ENCODE measurements around the gene LRRC3. TPM values are rescaled to one million over a fixed set of nuclear protein-coding genes. Genes with fewer than 3 reads are reported as not detected.

The LRRC3 gene
- total RNA-seq, 4 donors from 2014 or later, result 0.57 to 2.9 (median 1.1) TPM

GRCh38 chr21:44439211-44439600 lies 16.1 kb upstream of the LRRC3 start:
- 58 to 64% methylated on average over 6 to 7 of the region's 11 CpGs for WGBS, 2 donors
- DNase-seq, result no peak
- Histone ChIP-seq H3K27me3 (peaks cover 0 to 43% (median 0%) of the 10 kb centered on the region in 4 donors), H3K9me3 (no peaks in the 10 kb centered on the region), H3K27ac (no peak overlapping the region), H3K36me3 (no peaks in the 10 kb centered on the region), H3K4me3 (no peak overlapping the region), H3K4me1 (peaks cover 0 to 11% (median 0%) of the 10 kb centered on the region in 3 donors)
- intact Hi-C loops (cut with DNase I), result no loop called here
- no peak for TF ChIP-seq POLR2A (IDR thresholded peaks at IDR 0.05)
- TF ChIP-seq CTCF (IDR thresholded peaks at IDR 0.05), result no peak

GRCh38 chr21:44440241-44441040 lies 14.9 kb upstream of the LRRC3 start:
- DNase-seq, result no peak
- intact Hi-C loops (cut with DNase I), result no loop called here
- H3K9me3 ChIP-seq, result no peaks in the 10 kb centered on the region
- peaks cover 0 to 49% (median 0%) of the 10 kb centered on the region in 4 donors for H3K27me3 ChIP-seq
- TF ChIP-seq POLR2A (IDR thresholded peaks at IDR 0.05), result no peak
- no peak for TF ChIP-seq CTCF (IDR thresholded peaks at IDR 0.05)
- WGBS, 2 donors, result 70 to 74% methylated on average over 7 to 13 of the region's 33 CpGs
- no peaks in the 10 kb centered on the region for H3K36me3 ChIP-seq
- peaks cover 0 to 11% (median 0%) of the 10 kb centered on the region in 3 donors for H3K4me1 ChIP-seq
- no peak overlapping the region for H3K27ac ChIP-seq
- H3K4me3 ChIP-seq, result no peak overlapping the region

DNA sequence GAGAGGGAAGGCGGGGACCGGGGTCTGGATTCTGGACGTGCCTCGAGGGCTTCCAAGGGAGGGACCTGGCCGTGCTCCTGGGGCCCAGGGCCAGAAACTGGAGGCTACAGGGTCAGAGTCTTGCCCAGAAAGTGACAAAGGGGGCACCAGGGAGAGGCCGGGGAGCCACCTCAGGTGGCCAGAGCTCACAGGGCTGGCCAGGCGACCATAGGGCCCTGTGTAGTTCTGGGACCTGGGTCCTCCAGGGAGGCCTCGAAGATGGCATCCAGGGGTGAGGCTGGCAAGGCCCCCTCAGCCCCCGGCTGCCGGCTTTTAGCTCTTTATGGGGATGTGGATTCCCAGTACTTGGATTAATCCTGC lies 14.3 kb upstream of the LRRC3 start:
- no peaks in the 10 kb centered on the region for H3K9me3 ChIP-seq
- DNase-seq, result no peak
- no peak overlapping the region for H3K27ac ChIP-seq
- no peak overlapping the region for H3K4me3 ChIP-seq
- H3K4me1 ChIP-seq, result peaks cover 0 to 11% (median 0%) of the 10 kb centered on the region in 3 donors
- TF ChIP-seq POLR2A (IDR thresholded peaks at IDR 0.05) (no peak), CTCF (IDR thresholded peaks at IDR 0.05) (no peak)
- peaks cover 0 to 49% (median 0%) of the 10 kb centered on the region in 4 donors for H3K27me3 ChIP-seq
- whole genome bisulfite sequencing, 2 donors, result 72 to 81% methylated on average over 3 of the region's 10 CpGs
- intact Hi-C loops (cut with DNase I), result no loop called here
- H3K36me3 ChIP-seq, result no peaks in the 10 kb centered on the region

- intact Hi-C loops (cut with DNase I), result no loop called here
- Histone ChIP-seq H3K27me3 (peaks cover 0 to 55% (median 0%) of the 10 kb centered on the region in 4 donors), H3K36me3 (no peaks in the 10 kb centered on the region), H3K4me1 (peaks cover 0 to 11% (median 0%) of the 10 kb centered on the region in 3 donors), H3K27ac (no peak overlapping the region), H3K9me3 (no peaks in the 10 kb centered on the region), H3K4me3 (no peak overlapping the region)
- DNase-seq, result no peak
- no peak for TF ChIP-seq POLR2A (IDR thresholded peaks at IDR 0.05)
- no peak for TF ChIP-seq CTCF (IDR thresholded peaks at IDR 0.05)
- WGBS, 2 donors, result 33% methylated on average over 1 of the region's 20 CpGs; no CpG with 5 or more reads in 1 of the 2 donors
These were observed 13.6 kb upstream of the LRRC3 start for GRCh38 chr21:44441581-44442265.

Measured in esophagus squamous epithelium (tissue), 5 donors.